HG03571 (cell line): ENCODE measurements around the gene ZDHHC11.

Experiments
- ATAC-seq: cut with Tn5 transposase; IDR thresholded peaks from one replicate; pipeline ENCODE4 v1.9.1; 2021; ENCODE audit not compliant: unreplicated experiment

Gene ZDHHC11

GRCh38 chr5:850511-851006 lies at the start of gene ZDHHC11:
Gene ZDHHC11 (minus strand): TSS chr5:850986. CDS start chr5:850602, 384 bp downstream.
- no peak for ATAC-seq

GRCh38 chr5:893711-894110 lies 42.9 kb upstream of the ZDHHC11 start:
- ATAC-seq = no peak

- peak; percentile 12 for ATAC-seq
These were observed 42.3 kb upstream of the ZDHHC11 start for GRCh38 chr5:893137-893506.

- peak; percentile 95 for ATAC-seq
These were observed 41.8 kb upstream of the ZDHHC11 start, which contains the start of the genes BRD9 and TRIP13 for GRCh38 chr5:892394-893136. Gene BRD9 (minus strand): TSS chr5:892801. CDS start chr5:892657, 144 bp downstream. Gene TRIP13 (plus strand): TSS chr5:892884. CDS start chr5:892999, 115 bp downstream.

DNA sequence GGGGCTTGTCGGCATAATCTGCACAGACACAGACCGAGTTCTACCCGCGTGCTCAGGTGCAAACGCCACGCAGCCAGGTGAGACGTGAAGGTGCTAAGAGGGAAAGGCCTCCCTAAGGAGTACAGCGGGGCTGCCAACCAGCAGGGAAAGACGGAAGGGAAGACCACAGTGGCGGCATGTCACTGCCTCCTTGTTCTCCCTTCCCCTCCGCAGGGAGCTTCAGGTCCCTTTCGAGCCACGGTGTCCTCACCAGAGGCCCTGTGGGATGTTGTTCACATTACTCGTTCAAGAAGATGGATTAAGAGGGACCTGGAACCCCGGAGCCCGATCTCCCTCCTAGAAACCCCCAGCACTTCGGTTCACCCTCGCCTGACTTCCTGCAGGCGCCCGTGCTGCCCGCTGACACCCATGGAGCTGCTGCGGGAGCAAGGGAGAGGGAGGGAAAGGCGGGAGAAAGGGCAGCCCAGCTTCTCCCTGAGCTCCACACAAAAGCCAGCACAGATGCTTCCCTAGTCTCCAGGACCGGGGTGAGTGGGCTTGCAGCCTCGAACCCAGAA lies 41.1 kb upstream of the ZDHHC11 start:
- no peak for ATAC-seq

GRCh38 chr5:891117-891836 lies 40.5 kb upstream of the ZDHHC11 start:
- no peak for ATAC-seq

DNA sequence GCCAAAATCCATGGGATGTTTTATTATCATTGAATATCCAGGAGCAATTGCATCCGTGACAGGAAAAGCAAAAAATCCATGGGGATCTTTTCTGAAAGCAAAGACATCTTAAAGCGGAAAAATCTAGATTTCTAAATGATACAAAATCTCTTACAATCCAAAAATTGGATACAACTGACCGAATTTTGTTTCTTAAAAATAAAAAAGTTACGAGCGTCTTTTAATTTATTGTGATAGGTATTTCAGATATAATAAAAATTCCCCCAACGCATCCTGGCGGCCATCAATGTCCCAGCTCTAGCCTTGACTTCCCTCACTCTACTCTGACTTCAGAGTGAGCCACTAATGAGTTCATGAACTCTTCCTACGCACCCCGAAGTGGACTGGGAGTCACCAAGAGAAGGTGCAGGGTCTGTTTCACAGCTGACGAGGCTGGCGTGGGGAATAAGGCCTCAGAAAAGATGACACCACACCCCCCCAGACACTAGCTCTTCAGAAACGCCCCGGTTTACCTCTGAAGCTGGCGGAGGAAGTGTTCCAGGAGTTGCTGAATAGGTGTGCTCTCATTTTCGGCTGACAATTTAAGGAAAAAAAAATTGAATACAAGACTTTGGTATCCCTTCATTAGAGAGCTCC lies 38.4 kb upstream of the ZDHHC11 start:
- ATAC-seq = no peak

DNA sequence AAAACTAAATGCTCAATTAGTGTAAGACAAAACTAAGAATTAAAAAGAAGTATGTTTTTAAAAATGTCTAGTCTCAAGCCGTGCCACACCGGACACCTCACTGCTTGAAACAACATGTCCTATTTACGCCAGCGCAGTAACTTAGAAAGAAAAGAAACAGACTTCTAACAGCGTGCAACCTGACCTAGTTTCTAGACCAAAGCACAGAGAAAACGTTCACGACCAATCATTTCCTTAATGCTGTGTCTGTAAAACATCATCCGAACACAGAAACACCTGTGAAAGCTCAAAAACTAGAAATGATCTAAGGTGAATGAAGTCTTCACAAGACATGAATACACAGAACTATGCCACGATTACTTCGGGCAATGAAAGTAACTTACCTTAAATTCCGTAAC lies 37.9 kb upstream of the ZDHHC11 start:
- no peak for ATAC-seq

DNA sequence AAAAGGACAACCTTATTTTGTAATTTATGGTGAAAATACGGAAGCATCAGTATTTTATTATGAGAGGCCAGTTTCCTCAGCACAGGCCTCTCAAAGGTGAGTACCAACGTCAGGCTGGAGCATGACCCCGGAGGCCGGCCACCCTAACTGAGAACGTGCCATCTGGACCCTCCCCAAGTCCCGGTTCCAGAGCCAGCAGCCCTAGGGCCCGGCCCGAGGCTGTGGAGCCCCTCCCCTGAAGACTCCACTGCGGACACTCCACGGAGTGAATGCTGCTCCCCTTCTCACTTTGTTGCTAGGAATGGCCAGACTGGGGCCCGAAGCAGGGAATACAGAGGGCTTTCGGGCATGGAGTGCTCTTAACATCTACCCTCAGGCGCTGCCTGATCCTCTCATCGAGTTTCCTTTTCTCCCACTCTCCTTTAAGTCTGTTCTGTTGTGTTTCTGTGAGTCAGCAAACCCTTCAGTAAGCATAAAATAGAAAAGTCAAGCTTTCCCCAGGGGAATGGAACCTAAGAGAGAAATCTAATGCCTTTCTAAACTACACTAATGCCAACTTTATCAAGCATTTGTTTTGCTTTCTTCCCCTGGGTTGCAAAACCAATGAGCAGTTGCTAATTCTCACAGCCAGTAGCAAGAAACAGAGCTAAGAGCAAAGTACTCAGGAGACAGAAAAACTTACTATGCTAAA lies 37.3 kb upstream of the ZDHHC11 start:
- ATAC-seq = no peak

DNA sequence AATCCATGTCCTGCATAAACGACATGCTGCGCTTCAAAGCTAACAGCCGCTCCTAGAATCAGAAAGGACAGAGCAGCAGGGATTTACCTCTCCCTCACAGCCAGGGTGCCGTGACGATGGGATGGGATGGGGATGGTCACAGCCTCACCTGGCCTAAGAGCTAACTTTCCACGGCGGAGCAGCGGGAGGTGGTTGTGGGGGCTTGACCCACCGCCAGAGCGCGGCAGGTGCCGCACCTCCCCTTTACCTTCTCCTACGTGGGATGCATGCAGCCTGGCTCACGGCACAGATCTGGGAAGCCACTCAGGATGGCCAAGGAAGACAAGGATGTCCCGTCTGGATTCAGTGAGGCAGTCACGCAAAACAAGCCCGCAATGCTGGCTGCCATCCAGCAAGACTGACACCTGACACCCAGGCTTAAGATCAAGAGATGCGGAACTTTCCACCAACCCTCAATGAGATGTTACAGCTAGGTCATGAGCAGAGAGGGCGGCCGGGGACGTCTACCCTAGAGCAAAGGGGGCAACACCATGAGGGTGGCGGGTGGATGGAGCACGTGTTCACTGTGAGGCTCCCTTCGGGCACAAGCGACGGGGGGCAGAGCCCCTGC lies 36.0 kb upstream of the ZDHHC11 start:
- ATAC-seq = no peak

- no peak for ATAC-seq
These were observed 35.2 kb upstream of the ZDHHC11 start for GRCh38 chr5:886036-886435.

DNA sequence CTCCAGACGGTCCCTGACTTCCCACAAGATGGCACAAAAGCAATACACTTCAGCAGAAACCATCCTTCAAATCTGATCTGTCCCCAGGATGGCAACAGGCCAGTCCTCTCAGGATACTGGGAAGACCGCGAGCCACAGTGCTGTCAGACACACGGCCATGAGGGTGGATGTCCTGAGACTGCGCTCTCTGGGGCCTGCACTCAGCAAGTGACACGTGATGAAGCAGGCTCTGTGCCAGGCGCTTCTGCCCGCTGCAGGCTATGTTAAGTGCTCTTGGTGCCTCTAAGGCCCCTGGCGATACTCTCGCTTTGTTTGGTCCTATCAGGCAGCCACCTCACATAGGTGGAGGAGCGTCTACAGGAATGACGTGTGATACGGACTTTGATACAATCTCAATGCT lies 34.7 kb upstream of the ZDHHC11 start:
- ATAC-seq = no peak

- no peak for ATAC-seq
These were observed 34.3 kb upstream of the ZDHHC11 start for GRCh38 chr5:885127-885442.

GRCh38 chr5:884345-885126 lies 33.8 kb upstream of the ZDHHC11 start:
- no peak for ATAC-seq

DNA sequence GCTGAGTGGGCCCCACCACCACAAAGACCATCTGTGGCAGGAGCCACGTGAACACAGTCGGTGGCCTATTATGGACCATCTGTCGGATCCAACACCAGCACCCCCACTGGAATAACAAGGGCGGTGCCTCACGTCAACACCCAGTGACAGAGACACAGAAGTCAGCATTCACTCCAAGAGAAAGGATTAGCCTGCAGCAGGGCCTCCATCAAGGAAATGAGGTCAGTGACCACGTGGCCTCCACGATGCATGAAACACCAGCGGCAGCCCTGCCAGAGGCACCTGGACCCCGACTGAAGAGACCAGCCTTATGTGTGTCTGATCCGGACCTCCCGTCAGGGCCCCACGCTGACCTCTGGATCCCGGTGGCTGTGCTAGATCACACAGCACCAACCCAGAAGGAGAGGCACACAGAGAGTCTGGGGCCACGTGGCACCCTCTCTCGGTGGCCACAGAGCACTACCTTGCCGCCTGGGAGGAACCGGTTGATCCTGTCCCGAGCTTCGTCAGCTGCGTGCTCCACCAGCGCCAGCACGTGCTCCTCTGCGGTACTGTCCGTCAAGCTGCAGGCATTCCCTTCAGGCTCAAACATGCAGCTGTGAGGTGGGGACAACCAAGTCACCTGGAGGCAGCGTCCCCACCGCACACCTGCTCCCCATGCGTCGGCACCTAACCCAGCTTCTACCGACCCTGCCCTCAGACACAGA lies 32.8 kb upstream of the ZDHHC11 start:
- ATAC-seq = no peak

DNA sequence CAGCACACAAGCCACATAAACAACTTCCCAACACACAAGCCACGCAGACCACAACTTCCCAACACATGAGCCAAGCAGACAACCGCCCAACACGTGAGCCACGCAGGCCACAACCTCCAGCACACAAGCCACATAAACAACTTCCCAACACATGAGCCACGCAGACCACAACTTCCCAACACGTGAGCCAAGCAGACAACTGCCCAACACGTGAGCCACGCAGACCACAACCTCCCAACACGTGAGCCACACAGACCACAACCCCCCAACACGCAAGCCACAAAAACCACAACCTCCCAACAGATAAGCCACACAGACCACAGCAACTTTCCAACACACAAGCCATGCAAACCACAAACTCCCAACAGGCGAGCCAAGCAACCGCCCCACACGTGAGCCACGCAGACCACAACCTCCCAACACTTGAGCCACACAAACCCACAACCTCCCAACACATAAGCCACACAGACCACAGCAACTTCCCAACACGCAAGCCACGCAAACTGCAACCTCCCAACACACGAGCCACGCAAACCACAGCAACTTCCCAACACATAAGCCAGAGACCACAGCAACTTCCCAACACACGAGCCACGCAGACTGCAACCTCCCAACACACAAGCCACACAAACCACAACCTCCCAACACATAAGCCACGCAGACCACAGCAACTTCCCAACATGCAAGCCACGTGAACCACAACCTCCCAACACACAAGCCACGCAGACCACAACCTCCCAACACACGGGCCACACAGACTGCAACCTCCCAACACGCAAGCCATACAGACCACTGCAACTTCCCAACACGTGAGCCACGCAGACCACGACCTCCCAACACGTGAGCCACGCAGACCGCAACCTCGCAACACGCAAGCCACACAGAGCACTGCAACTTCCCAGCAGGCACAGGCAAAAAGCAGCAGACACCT lies 31.7 kb upstream of the ZDHHC11 start:
- ATAC-seq = no peak

- no peak for ATAC-seq
These were observed 30.8 kb upstream of the ZDHHC11 start for GRCh38 chr5:881551-881935.
